Right lobe of liver (tissue), 4 donors: Measurements from ENCODE around the gene KIF11.

ENCODE experiments used
- POLR2A ChIP-seq: fragments of 450-650 bp; IDR thresholded peaks from one replicate; pipeline ENCODE4 v1.6.1; 2017; ENCODE audit warnings: antibody characterized with exemption, mild to moderate bottlenecking
- TF ChIP-seq, protein P1 (sequence below), 4 donors: fragments of 200-600 bp in 3 of 4; fragments of 450-650 bp in 1 of 4; IDR thresholded peaks; one replicate each; pipeline versions ENCODE4 v1.5.1 to v1.8.0; 2016 to 2022; ENCODE audit warnings: antibody characterized with exemption in 4 of 4, mild to moderate bottlenecking in 2 of 4
- donor health status: DM: no; HTN: no; CAD: no.
- donor health status: DM: no; HTN: no; CAD: no.
- donor health status: DM: no; HTN: yes; CAD: no.

DNA sequence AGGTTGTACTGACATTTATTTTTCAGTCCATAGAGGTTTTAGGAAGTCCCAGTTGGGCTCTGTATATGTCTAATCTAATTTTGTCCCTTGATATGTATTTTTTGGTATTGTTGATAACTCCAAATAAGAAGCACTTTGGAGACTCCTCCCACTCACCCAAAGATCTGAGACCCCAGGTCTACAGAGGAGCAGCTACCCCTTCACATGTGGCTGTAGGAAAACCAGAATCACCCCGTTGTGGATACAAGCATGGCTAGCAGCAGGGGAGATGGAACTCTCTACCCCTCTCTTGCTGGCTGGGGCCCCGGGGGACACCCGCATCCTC is 106.2 kb downstream of the KIF11 start:
- TF ChIP-seq, protein P1, sequence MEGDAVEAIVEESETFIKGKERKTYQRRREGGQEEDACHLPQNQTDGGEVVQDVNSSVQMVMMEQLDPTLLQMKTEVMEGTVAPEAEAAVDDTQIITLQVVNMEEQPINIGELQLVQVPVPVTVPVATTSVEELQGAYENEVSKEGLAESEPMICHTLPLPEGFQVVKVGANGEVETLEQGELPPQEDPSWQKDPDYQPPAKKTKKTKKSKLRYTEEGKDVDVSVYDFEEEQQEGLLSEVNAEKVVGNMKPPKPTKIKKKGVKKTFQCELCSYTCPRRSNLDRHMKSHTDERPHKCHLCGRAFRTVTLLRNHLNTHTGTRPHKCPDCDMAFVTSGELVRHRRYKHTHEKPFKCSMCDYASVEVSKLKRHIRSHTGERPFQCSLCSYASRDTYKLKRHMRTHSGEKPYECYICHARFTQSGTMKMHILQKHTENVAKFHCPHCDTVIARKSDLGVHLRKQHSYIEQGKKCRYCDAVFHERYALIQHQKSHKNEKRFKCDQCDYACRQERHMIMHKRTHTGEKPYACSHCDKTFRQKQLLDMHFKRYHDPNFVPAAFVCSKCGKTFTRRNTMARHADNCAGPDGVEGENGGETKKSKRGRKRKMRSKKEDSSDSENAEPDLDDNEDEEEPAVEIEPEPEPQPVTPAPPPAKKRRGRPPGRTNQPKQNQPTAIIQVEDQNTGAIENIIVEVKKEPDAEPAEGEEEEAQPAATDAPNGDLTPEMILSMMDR (IDR thresholded peaks at IDR 0.05), result no peak
- TF ChIP-seq POLR2A, result no peak
